SKM-1 treated with dmso at 0.1 percent for 144 hours (cell line): Measurements from ENCODE around the gene ZNF302.
A peak's percentile ranks its signal among the peaks of the same experiment; 100 is the strongest.
"Not testable (repeated sequence)": the region's sequence is repeated elsewhere in the genome, so short reads cannot be mapped to it uniquely, and the experiment has no call there.

Experiments used
- DNase-seq: peaks from one replicate; lab custom pipeline; 2025; ENCODE audit not compliant: unreplicated experiment; lab: John Stamatoyannopoulos, UW

The ZNF302 gene

DNA sequence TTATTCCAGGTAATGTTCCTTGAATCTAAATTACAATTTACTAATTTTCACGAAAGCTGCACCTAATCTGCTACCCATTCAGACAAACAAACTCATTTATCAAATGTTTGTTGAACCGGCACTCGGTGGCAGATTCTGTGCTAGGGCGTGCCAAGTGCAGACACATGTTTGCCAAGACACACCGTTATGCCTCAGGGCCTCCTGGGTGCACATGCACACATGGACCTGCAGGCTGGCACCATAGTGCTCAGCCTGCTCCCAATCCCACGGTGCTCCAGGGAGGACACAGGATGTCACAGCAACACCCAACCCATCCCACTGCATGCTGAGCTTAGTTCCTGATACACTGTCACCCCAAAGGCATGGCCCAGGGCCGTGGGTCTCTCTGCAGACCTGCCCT, 8.2 kb upstream of the ZNF302 start:
- no peak for DNase-seq

DNA sequence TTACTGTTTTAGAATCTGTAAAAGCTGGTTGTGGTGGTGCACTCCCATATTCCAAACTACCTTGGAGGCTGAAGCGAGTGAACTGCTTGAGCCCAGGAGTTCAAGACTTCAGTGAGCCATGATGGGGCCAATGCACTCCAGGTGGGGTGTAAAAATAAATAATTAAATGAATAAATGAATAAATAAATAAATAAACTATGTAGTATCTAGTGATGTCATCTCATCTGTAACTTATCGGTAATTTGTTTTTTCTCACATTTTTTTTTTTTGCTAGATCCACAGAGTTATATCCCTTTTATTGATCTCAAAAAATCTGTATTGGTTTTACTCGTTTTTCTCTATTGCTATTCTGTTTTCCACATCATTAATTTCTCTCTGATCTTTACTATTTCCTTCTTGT, 5.5 kb upstream of the ZNF302 start:
- DNase-seq, result no peak

DNA sequence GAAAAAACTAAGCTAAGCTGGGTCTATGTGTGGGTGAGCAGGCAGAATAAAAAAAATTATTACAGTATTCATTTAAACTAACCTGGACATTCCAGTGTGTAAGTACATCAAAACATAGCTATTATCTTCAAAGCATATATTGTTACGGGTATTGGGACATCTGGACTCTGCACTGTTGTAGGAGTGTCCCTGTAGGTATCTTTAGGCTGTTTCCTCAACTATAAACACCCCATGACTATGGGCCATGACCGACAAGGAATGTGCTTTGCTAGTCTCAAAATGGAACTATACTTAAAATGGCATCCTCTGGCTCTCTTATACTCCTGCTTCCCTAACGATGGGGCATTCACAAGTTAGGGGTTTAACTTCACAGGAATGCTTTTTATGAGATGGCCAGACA, 3.9 kb upstream of the ZNF302 start:
- no peak for DNase-seq

DNA sequence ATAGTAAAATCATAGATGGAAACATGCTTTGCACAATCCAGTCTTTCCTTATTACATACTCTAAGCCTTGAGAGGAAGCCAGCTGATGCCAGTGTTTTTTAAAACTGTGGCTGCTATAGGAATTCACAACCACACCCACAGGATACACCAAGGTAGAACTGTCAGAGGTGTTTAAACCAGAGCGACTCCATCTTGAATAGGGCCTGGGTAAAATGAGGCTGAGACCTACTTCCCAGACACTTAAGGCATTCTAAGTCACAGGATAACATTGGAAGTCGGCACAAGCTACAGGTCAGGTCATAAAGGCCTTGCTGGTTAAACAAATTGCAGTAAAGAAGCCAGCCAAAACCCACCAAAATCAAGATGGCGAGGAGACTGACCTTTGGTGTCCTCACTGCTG, 2.2 kb upstream of the ZNF302 start:
- no peak for DNase-seq

DNA sequence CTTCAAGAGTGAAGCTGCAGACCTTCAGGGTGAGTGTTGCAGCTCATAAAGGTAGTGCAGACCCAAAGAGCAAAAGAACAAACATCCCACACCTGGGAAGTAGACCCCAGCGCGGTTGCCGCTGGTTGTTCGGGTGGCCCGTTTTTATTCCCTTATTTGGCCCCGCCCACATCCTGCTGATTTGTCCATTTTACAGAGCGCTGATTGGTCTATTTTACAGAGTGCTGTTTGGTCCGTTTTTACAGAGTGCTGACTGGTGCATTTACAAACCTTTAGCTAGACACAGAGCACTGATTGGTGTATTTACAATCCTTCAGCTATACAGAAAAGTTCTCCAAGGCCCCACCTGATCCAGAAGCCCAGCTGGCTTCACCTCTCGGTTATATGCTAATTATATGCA, 1.6 kb upstream of the ZNF302 start:
- DNase-seq, result no peak

DNA sequence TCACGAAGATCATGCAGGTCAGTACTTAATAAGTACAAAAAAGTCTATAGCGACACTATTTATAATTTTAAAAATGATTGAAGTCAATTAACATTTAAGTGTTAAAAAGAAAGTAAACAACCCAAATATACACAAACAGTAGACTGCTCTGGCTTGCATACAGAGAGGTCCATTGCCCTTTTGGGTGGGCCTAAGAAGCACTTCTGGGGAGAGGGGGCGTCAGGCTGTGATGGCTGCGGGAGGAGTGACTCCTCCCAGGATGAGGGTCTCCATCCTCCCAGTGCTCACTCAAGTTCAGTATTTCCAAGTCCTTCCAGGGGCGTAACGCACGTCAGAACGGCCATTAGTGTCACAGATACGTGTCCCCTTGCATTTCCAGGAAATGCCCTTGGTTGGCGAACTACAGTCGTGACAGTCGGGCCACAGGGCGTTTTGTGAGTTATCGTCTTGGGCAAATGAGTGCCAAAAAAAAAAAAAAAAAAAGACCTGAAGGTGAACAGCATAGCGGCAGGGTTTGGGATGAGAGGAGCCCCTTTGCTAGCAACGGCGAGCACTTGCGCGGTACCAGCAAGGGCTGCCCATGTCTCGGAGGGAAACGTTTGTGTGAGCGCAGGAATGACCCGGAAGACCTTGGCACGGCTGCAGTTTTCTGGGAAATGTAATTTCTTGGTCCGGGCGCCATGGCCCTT, 637 bp upstream of the ZNF302 start, which contains the start of gene SCGB2B2:
SCGB2B2 (minus strand) TSS at position 463 of the 689 bp plus-strand sequence. CDS start 82,596 bp downstream, outside the sequence.
- DNase-seq, result peak; percentile 69

DNA sequence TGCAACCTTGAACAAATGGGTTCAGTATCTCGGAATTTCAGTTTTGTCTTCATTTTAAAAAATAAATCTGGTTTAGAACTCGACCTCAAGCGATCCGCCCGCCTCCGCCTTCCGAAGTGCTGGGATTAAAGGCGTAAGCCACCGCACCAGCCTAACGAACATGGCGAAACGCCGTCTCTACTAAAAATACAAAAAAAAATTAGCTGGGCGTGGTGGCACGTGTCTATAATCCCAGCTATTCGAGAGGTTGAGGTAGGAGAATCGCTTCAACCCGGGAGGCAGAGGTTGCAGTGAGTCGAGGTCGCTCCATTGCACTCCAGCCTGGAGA, 571 bp downstream of the ZNF302 start:
- no peak for DNase-seq

DNA sequence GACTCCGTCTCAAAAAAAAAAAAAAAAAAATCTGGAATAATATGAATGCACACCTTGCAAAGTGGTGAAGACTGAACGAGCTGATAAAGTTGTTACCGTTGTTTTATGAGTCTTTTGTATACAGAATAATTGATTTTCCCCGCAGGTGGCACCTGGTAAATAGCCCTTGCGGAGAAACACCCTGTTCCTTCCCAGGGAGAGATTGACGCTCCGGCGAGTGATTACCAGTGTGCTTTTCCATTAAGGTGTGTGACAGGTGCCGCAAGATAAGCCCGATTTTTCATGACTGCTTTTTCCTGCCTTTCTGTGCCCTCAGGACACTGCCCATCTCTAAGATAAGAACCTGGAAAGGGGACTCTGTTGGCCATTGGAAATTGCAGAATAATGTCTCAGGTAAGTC, 943 bp downstream of the ZNF302 start:
- no peak for DNase-seq

DNA sequence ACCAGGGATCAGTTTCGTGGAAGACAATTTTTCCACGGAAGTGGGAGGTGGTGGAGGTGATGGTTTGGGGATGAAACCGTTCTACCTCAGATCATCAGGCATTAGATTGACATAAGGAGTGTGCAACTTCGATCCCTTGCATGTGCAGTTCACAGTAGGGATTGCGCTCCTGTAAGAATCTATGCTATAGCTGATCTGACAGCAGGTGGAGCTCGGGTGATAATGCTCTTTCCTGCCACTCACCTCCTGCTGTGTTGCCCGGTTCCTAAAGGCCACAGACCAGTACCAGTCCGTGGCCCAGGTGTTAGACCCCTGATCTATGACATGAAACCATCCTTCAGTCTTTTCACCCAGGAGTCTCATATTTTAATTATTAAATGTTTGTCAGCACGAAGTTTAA, 4.0 kb downstream of the ZNF302 start:
- no peak for DNase-seq

DNA sequence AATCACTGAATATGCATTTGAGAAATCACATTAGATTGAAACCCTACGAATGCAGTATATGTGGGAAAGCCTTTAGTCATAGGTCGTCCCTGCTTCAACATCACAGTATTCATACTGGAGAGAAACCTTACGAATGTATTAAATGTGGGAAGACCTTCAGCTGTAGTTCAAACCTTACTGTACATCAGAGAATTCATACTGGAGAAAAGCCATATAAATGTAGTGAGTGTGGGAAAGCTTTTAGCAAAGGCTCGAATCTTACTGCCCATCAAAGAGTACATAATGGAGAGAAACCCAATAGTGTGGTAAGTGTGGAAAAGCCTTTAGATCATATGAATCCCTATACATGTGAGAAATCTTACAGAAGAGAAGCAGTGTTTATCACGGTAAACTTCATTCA, 7.8 kb downstream of the ZNF302 start:
- not testable (repeated sequence) for DNase-seq

DNA sequence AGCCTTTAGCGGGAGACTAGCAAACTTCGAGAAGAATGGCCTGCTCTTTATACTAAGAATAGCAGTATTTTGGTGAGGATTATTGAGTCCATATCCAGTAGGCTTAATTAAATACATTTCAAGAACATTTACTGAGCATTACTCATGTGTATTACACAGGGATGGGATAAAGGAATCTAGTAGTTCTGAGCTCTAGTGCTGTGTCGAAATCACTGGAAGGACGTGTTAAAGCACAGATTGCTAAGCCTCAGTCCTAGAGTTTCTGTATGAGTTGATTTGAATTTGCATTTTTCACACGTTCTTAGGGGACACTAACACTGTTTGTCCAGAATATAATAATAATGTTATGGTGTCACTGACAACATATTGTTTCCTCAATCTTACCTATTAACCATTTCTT, 9.0 kb downstream of the ZNF302 start:
- DNase-seq, result no peak

DNA sequence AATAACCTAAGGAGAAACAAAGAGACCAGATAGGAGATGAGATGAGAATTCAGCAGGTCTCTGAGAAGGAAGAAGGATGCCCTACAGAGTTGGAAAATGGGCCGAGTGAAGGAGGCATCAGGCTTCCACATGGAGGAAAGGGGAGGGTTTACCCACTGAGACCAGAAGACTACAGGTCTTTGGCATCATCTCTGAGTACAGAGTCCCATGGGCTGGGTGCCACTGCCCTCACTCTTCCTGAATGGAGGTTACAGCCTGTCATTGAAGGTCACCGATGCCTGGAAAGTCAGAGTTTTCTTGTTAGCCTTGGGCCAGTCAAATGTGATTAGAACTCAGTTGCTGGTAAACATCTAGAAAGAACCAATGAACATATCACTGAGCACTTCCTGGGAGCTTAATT, 9.9 kb downstream of the ZNF302 start:
- DNase-seq, result no peak

DNA sequence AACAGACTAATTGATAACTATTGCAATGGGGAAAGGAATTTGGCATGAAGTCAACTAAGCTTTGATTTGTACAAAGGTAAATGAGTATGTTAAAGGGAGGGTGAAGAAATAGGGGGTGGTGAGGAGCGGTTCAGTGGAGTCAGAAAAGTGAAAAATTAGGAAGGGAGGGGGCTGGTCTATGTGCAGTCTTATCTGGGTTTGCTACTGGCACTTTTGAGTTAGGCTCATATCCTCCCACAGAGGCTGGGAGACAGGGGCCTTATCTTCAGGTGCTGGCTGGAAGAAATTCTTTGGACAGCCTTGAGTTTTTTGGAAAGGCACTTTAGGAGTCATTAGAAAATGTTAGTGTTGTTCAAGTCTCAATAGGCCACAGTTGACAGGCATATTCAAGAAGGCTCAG, 11.1 kb downstream of the ZNF302 start:
- no peak for DNase-seq

DNA sequence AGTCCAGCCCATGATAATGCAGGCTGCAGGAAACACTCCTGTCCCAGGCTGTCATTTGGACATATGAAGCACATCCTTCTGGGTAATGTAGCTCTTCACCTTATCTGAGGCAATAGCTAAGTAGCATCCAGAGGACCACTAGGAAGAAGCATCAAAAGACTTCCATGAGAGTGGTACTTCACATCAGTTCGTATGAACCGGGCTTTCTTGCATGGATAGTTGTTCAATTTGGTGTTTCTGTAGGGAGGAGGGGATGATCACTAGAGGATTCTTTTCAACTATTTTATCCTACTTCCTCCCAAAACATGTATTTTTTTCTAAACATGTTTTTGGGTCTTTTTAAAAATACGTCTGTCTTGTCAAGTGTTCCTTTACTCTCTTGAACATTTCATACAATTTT, 12.9 kb downstream of the ZNF302 start:
- no peak for DNase-seq

DNA sequence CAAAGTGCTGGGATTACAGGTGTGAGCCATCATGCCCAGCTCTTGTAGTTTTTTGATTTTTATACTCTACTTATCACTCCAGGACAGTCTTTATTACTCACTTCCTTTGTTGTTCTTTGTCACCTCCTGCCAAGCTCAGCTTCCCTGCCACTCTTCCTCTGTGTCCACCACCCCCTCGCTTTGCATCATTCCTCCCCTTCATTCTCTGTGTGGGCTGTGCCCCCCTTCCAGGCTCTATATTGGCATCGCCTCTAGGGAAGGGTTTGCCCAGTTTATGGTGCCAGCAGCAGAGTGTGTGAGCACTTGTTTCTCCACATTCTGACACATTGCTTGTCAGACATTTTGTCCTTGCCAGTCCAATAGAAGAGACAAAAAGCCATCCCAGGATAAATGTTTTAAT, 15.1 kb downstream of the ZNF302 start:
- DNase-seq, result no peak

DNA sequence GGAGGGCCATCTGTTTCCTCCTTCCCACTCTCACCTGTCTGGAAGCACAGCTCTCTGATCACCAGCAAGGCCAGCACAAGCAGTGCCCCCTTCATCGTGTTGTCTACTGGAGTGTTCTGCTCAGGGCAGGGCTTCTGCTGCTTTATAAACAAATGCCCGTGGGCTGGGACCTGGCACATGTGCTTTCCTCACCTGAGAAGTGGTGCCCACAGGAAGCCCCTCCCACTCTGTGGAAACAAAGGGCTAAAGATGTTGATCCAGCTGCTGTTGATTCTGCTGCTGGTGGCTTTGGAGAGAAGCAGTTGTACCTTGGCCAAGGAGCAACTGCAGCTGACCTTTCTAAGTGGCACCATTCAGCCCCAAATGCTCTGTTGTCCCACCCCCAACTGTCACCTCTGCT, 30.2 kb downstream of the ZNF302 start:
- DNase-seq, result no peak

DNA sequence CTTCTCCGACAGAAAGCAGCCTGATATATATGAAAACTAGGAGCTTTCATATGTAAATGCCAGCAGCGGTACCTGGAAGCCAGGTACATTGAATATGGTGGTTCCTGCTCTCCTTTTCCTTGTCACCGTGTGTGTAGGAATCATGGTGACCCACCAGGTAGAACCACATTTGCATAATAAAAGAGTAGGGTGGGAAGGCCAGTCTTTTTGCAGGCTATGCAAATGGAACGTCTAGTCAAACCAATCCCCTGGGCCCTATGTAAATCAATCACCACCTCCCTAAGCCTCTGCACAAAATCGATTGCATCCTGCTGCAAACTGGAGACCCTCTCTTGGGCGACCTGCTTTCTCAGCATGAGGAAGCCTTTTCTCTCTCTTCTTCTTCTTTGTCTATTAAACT, 34.4 kb downstream of the ZNF302 start:
- DNase-seq, result no peak

DNA sequence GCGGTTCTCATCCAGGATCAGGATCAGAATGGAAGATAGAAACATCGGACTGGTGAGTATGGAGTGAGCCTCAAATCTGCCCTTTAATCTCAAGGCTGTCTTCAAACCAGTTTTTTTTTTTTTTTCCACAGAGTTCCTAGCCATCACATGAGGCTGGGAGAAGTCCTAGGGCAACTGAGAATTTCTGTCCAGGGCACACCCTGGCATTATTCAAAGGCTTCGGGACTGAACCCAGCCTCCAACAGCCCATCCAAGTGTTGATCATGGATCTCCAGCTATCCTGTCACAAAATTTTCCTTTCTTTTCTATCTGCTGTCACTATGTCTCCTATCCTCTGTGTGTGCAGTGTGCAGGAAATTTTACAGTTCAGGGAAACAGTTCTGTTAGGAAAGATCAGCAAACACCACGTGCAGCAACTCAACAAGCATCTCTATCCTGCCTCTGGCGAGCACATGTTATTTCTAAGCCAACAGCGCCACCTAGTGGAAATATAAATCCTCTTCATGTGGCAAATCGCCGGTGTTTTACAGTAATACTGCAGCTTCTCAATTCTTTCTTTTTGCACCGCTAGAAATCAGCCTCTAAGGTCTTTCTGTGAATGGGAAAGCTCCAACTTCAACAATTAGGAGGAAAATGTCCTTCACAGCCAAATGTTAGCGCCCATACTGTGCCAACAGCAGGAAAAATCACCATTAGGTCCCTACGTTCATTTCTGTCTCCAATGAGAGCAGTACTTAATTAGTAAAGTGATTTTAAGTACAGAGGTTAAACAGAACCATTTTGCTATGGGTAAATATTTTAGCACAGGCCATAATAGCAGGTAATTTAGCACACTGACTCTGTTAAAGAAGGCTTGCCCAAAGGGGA, 35.1 kb downstream of the ZNF302 start:
- peak; percentile 19 for DNase-seq

DNA sequence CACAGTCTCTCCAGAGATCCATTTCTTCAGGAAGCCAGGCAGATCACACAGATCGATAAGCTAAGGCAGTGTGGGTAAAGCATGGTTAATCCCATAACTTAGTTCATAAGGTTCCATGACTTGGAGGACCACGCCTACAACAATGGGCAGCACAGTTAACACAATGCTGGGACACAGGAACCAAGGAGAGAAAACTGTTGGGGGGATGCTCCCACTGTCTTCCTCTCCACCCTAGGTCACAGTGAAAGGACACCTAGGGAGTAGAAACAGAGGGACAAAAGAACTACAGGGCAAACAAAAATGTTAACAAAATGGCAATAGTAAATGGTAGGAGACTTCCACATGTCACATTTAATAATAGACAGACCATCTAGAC, 35.8 kb downstream of the ZNF302 start:
- no peak for DNase-seq

DNA sequence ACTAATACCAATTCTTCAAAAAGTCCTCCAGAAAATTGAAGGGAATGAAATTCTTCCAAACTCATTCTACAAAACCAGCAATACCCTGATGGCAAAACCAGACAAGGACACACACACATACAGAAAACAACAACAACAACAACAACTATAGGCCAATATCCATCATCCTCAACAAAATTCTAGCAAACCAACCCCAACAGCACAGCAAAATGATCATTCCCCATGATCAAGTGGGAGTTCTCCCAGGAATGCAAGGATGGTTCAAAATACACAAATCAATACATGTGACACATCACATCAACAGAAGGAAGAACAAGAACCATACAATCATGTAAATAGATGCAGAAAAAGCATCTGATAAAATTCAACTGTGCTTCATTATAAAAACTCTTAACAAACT, 37.9 kb downstream of the ZNF302 start:
- DNase-seq, result no peak

DNA sequence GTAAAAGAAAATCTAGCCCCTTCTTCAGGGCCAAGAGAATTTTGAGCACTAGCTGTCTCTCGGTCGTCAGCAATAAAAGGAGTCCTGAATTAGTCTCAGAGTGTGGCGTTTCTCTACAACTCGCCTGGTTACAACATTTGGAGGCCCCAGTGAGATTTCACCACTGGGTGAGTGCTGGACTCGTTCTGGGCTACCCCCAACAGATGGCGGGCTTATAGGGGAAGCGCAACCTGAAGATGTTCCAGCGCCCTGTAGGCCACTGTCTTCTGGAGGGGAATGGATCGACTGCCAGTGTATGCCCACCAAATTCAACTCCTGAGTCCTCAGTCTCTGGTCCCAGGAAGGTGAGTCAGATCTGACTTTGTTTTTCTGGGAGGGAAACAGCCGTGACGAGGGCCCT, 44.9 kb downstream of the ZNF302 start:
- no peak for DNase-seq

DNA sequence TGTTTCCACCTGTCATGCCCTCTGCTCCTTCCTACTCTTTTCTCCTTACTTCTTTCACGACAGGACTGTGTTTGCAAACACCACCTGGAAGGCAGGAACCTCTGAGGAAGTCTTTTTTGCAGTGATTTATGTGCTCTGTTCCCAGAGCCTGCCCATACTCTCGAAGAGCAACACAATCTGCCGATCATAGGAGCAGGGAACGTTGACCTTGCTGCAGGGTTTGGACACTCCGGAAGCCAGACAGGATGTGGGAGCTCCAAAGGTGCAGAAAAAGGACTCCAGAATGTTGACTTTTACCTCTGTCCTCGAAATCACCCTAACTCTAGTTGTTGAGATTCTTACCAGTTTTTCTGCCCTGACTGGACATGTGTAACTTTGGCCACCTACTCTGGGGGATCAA, 47.9 kb downstream of the ZNF302 start:
- DNase-seq, result no peak
